HEK293T (cell line): ENCODE measurements around the gene TCERG1L.

Source experiments
- ARNT ChIP-seq: fragments of 450-650 bp; IDR thresholded peaks from 2 replicates; pipeline ENCODE4 v1.6.1; 2017; ENCODE audit warnings: mild to moderate bottlenecking
- FOXA1 ChIP-seq: fragments of 450-650 bp; IDR thresholded peaks from 2 replicates; pipeline ENCODE4 v1.6.1; 2016; ENCODE audit warnings: mild to moderate bottlenecking

DNA sequence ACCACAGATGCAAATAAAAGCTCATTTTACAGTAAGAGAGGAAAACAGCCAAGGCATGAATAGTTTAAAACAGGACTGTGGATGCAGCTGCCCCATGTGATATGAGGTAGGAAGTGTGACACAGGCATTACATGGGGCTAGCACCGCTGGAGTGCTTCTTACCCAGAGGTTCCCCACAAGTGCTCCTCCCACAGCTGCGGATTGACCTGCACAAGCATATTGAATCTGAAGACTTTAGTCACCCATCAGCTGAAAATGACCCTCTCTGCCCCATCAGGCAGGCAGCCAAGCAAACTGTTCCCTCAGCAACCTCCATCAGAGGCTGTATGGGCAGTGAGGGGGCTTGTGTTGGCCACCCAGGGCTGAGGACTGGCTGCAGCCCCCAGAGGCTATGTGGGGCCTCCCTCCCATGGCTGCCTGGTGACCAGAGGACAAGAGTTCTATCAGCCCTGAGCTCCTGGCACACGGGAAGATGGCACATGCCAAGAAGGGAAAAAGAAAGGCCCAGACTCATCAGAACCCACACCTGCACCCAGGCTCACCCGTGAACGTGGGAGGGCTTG lies 98.7 kb downstream of the TCERG1L start:
- TF ChIP-seq FOXA1 (no peak), ARNT (no peak)
